DOHH2 (cell line): ENCODE results near the gene NKG7.

Experiments
- EZH2phosphoT487 ChIP-seq: fragments of 200-600 bp; sonication (generic); IDR thresholded peaks from 2 replicates; pipeline ENCODE4 v1.6.1; 2017; ENCODE audit warnings: borderline replicate concordance, mild to moderate bottlenecking, antibody characterized with exemption, low read length, moderate library complexity, mixed read lengths
- TF ChIP-seq, protein P1 (sequence below): fragments of 200-600 bp; sonication (generic); IDR thresholded peaks from one replicate; pipeline ENCODE4 v1.5.1; 2014; ENCODE audit warnings: antibody characterized with exemption, mild to moderate bottlenecking, low read depth, low read length; ENCODE audit not compliant: poor library complexity, severe bottlenecking

- no peak for TF ChIP-seq EZH2phosphoT487
- TF ChIP-seq, protein P1, sequence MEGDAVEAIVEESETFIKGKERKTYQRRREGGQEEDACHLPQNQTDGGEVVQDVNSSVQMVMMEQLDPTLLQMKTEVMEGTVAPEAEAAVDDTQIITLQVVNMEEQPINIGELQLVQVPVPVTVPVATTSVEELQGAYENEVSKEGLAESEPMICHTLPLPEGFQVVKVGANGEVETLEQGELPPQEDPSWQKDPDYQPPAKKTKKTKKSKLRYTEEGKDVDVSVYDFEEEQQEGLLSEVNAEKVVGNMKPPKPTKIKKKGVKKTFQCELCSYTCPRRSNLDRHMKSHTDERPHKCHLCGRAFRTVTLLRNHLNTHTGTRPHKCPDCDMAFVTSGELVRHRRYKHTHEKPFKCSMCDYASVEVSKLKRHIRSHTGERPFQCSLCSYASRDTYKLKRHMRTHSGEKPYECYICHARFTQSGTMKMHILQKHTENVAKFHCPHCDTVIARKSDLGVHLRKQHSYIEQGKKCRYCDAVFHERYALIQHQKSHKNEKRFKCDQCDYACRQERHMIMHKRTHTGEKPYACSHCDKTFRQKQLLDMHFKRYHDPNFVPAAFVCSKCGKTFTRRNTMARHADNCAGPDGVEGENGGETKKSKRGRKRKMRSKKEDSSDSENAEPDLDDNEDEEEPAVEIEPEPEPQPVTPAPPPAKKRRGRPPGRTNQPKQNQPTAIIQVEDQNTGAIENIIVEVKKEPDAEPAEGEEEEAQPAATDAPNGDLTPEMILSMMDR, result no peak
Observed at GRCh38 chr19:51337141-51337860, 35.2 kb downstream of the NKG7 start.
